ENCODE results near the gene DPPA4. TPM values are rescaled to one million over a fixed set of nuclear protein-coding genes. Genes with fewer than 3 reads are reported as not detected.
"Not testable (repeated sequence)": the region's sequence is repeated elsewhere in the genome, so short reads cannot be mapped to it uniquely, and the experiment has no call there.

DPPA4 gene
- not detected in 2 replicates for total RNA-seq (2014; rRNA removed; shearing (Covaris generic); ENCODE audit: low replicate concordance)

- Histone ChIP-seq H3K36me3 (no peaks in the 10 kb centered on the region), H3K27me3 (no peaks in the 10 kb centered on the region), H3K9me3 (no peaks in the 10 kb centered on the region), H3K4me3 (no peak within 1 kb of the TSS)
- DNase-seq, result no peak
Observed at GRCh38 chr3:109337393-109337792, at the start of gene DPPA4. Gene DPPA4 (minus strand): TSS chr3:109337546. CDS start chr3:109337517, 29 bp downstream.

GRCh38 chr3:109385442-109386318 is 48.3 kb upstream of the DPPA4 start:
- no peaks in the 10 kb centered on the region for H3K9me3 ChIP-seq
- no peaks in the 10 kb centered on the region for H3K36me3 ChIP-seq
- no peak for DNase-seq
- H3K27me3 ChIP-seq, result no peaks in the 10 kb centered on the region
- no peak overlapping the region for H3K4me3 ChIP-seq

GRCh38 chr3:109384164-109384563 is 46.8 kb upstream of the DPPA4 start:
- no peak for DNase-seq
- Histone ChIP-seq H3K36me3 (no peaks in the 10 kb centered on the region), H3K4me3 (no peak overlapping the region), H3K27me3 (no peaks in the 10 kb centered on the region), H3K9me3 (no peaks in the 10 kb centered on the region)

GRCh38 chr3:109382588-109382987 is 45.2 kb upstream of the DPPA4 start:
- Histone ChIP-seq H3K27me3 (no peaks in the 10 kb centered on the region), H3K9me3 (no peaks in the 10 kb centered on the region)
- DNase-seq, result no peak

GRCh38 chr3:109375975-109376374 is 38.6 kb upstream of the DPPA4 start:
- Histone ChIP-seq H3K36me3 (no peaks in the 10 kb centered on the region), H3K27me3 (no peaks in the 10 kb centered on the region), H3K9me3 (no peaks in the 10 kb centered on the region), H3K4me3 (no peak overlapping the region)
- no peak for DNase-seq

More at GRCh38 chr3:109382588-109382987, 45.2 kb upstream of the DPPA4 start:
- Histone ChIP-seq H3K36me3 (no peaks in the 10 kb centered on the region), H3K4me3 (no peak overlapping the region)

- H3K27me3 ChIP-seq, H3K36me3 ChIP-seq, H3K9me3 ChIP-seq, H3K4me3 ChIP-seq, DNase-seq: not testable (repeated sequence)
Observed at GRCh38 chr3:109374434-109374833, 37.1 kb upstream of the DPPA4 start.

- Histone ChIP-seq H3K4me3 (no peak overlapping the region), H3K36me3 (no peaks in the 10 kb centered on the region), H3K9me3 (no peaks in the 10 kb centered on the region), H3K27me3 (no peaks in the 10 kb centered on the region)
- DNase-seq, result no peak
Observed at GRCh38 chr3:109373933-109374332, 36.6 kb upstream of the DPPA4 start.

- H3K9me3 ChIP-seq, result no peaks in the 10 kb centered on the region
- H3K27me3 ChIP-seq, result no peaks in the 10 kb centered on the region
- DNase-seq, result no peak
- no peaks in the 10 kb centered on the region for H3K36me3 ChIP-seq
- H3K4me3 ChIP-seq, result no peak overlapping the region
Observed at GRCh38 chr3:109372639-109373038, 35.3 kb upstream of the DPPA4 start.

- no peak overlapping the region for H3K4me3 ChIP-seq
- no peaks in the 10 kb centered on the region for H3K9me3 ChIP-seq
- peak; percentile 43 for DNase-seq
- no peaks in the 10 kb centered on the region for H3K36me3 ChIP-seq
- no peaks in the 10 kb centered on the region for H3K27me3 ChIP-seq
Observed at GRCh38 chr3:109369510-109369909, 32.2 kb upstream of the DPPA4 start.

GRCh38 chr3:109364088-109364487 is 26.7 kb upstream of the DPPA4 start:
- Histone ChIP-seq H3K4me3 (no peak overlapping the region), H3K36me3 (no peaks in the 10 kb centered on the region), H3K9me3 (no peaks in the 10 kb centered on the region), H3K27me3 (no peaks in the 10 kb centered on the region)
- DNase-seq, result no peak

GRCh38 chr3:109363634-109364033 is 26.3 kb upstream of the DPPA4 start:
- Histone ChIP-seq H3K9me3 (no peaks in the 10 kb centered on the region), H3K36me3 (no peaks in the 10 kb centered on the region), H3K27me3 (no peaks in the 10 kb centered on the region), H3K4me3 (no peak overlapping the region)
- no peak for DNase-seq

GRCh38 chr3:109362823-109363222 is 25.5 kb upstream of the DPPA4 start:
- no peak overlapping the region for H3K4me3 ChIP-seq
- H3K36me3 ChIP-seq, result no peaks in the 10 kb centered on the region
- H3K27me3 ChIP-seq, result no peaks in the 10 kb centered on the region
- DNase-seq, result no peak
- H3K9me3 ChIP-seq, result no peaks in the 10 kb centered on the region

- H3K4me3 ChIP-seq, DNase-seq, H3K27me3 ChIP-seq, H3K36me3 ChIP-seq, H3K9me3 ChIP-seq: not testable (repeated sequence)
Observed at GRCh38 chr3:109358809-109359208, 21.5 kb upstream of the DPPA4 start.

GRCh38 chr3:109356442-109357155 is 19.3 kb upstream of the DPPA4 start:
- Histone ChIP-seq H3K36me3 (no peaks in the 10 kb centered on the region), H3K4me3 (no peak overlapping the region), H3K27me3 (no peaks in the 10 kb centered on the region), H3K9me3 (no peaks in the 10 kb centered on the region)
- DNase-seq, result no peak

- Histone ChIP-seq H3K36me3 (no peaks in the 10 kb centered on the region), H3K4me3 (no peak overlapping the region), H3K9me3 (no peaks in the 10 kb centered on the region), H3K27me3 (no peaks in the 10 kb centered on the region)
- DNase-seq, result no peak
Observed at GRCh38 chr3:109355625-109356441, 18.5 kb upstream of the DPPA4 start.

- H3K4me3 ChIP-seq, result no peak overlapping the region
- DNase-seq, result no peak
- H3K9me3 ChIP-seq, result no peaks in the 10 kb centered on the region
- H3K27me3 ChIP-seq, result no peaks in the 10 kb centered on the region
- H3K36me3 ChIP-seq, result no peaks in the 10 kb centered on the region
Observed at GRCh38 chr3:109353057-109353456, 15.7 kb upstream of the DPPA4 start.

- no peak for DNase-seq
- no peaks in the 10 kb centered on the region for H3K27me3 ChIP-seq
- no peaks in the 10 kb centered on the region for H3K9me3 ChIP-seq
- no peaks in the 10 kb centered on the region for H3K36me3 ChIP-seq
- no peak overlapping the region for H3K4me3 ChIP-seq
Observed at GRCh38 chr3:109351231-109351630, 13.9 kb upstream of the DPPA4 start.
